ENCODE results near the gene MTSS2. TPM values are rescaled to one million over a fixed set of nuclear protein-coding genes. Genes with fewer than 3 reads are reported as not detected.

The MTSS2 gene, protein sequence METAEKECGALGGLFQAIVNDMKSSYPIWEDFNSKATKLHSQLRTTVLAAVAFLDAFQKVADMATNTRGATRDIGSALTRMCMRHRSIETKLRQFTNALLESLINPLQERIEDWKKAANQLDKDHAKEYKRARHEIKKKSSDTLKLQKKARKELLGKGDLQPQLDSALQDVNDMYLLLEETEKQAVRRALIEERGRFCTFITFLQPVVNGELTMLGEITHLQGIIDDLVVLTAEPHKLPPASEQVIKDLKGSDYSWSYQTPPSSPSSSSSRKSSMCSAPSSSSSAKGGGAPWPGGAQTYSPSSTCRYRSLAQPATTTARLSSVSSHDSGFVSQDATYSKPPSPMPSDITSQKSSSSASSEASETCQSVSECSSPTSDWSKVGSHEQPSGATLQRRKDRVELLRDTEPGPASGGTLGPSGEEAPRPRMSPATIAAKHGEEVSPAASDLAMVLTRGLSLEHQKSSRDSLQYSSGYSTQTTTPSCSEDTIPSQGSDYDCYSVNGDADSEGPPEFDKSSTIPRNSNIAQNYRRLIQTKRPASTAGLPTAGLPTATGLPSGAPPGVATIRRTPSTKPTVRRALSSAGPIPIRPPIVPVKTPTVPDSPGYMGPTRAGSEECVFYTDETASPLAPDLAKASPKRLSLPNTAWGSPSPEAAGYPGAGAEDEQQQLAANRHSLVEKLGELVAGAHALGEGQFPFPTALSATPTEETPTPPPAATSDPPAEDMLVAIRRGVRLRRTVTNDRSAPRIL
- total RNA-seq = 17.6 and 106 TPM in 2 replicates

DNA sequence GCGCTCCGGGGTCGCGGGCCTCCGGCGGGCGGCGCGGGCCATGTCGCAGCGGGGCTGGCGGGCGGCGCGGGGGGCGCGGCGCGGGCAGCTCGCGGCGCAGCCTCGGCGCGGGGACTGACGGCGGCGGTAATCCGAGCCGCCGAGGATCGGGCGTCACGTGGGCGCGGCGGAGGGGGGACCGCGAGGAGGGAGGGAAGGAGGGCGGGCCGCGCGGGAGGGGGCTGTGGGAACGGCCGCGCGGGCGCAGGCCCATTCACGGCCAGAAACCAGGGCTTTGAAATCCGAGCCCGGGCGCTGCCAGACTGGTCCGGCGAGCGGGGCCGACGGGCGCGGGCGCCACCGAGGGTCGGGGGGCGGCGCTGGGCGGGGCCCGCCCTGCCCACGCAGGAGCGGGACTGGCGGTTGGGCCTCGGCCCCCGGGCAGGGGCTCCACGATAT is at the start of gene MTSS2:
MTSS2 (minus strand) TSS at position 116 of the 438 bp plus-strand sequence. CDS start 262 bp downstream, outside the sequence.

DNA sequence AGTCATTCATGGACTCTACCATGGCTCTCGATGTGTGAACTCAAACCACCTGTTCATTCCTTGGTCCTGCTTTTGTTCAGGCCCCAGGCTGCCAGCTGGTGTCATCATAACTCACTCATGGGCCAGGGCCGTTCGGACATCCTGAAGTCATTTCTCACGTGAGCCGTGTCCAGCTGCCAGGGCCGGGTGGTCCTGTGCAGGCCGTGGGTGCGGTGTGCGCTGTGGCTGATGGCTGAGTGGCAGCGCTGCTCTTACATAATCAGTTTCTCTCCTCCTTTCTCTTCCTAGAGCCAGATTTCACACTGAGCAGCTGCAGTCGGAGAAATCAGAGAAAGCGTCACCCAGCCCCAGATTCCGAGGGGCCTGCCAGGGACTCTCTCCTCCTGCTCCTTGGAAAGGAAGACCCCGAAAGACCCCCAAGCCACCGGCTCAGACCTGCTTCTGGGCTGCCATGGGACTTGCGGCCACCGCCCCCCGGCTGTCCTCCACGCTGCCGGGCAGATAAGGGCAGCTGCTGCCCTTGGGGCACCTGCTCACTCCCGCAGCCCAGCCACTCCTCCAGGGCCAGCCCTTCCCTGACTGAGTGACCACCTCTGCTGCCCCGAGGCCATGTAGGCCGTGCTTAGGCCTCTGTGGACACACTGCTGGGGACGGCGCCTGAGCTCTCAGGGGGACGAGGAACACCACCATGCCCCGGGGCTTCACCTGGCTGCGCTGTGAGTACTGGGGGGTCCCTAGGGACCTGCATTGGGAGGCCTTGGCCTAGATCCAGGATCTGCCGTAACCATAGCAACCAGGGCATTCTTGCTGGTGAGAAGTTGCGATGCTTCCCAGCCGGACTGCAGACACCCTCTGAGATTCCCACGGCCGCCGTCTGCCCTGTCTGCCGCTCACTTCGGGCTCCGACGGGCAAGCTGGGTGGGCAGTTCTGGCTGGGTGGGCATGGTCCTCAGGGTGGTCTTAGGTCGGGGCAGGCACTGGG is 39.3 kb downstream of the MTSS2 start, which contains the start of gene IL34:
IL34 (plus strand) TSS at position 300 of the 982 bp plus-strand sequence; CDS start at position 689, 389 bp downstream.

Other genes with a start within 250 kb of the MTSS2 start
- gene ST3GAL2, start 247.0 kb downstream of the MTSS2 start, total RNA-seq = 22.3 and 40.6 TPM in 2 replicates
- 8.5 and 13.1 TPM in 2 replicates for gene FCSK, start 231.5 kb downstream of the MTSS2 start, total RNA-seq
- 45.4 and 79.5 TPM in 2 replicates for gene COG4, start 162.5 kb downstream of the MTSS2 start, total RNA-seq
- gene SF3B3, start 162.2 kb downstream of the MTSS2 start, total RNA-seq = 140 and 174 TPM in 2 replicates
- gene IL34, start 39.5 kb downstream of the MTSS2 start, total RNA-seq = 1.1 and 1.7 TPM in 2 replicates
- 35.6 and 46.7 TPM in 2 replicates for gene VAC14, start 115.1 kb upstream of the MTSS2 start, total RNA-seq